GM18517 (cell line): ENCODE data around the gene CPLANE2.
"Not testable (repeated sequence)": the region's sequence is repeated elsewhere in the genome, so short reads cannot be mapped to it uniquely, and the experiment has no call there.

Experiments
- ATAC-seq: cut with Tn5 transposase; IDR thresholded peaks from one replicate; pipeline ENCODE4 v1.9.1; 2021; ENCODE audit warnings: mild to moderate bottlenecking, moderate library complexity; ENCODE audit not compliant: unreplicated experiment

CPLANE2 gene

GRCh38 chr1:16236511-16237342 is at the start of gene CPLANE2:
Gene CPLANE2, minus strand, starts transcription at chr1:16237183. Its CDS starts 441 bp downstream, at chr1:16236742.
- ATAC-seq = peak; percentile 76

GRCh38 chr1:16286122-16286521 is 49.1 kb upstream of the CPLANE2 start:
- no peak for ATAC-seq

- ATAC-seq = no peak
Measured at GRCh38 chr1:16281765-16282164, 44.8 kb upstream of the CPLANE2 start.

GRCh38 chr1:16279186-16279585 is 42.2 kb upstream of the CPLANE2 start:
- ATAC-seq = no peak

- no peak for ATAC-seq
Measured at GRCh38 chr1:16276302-16277030, 39.5 kb upstream of the CPLANE2 start.

GRCh38 chr1:16275591-16275990 is 38.6 kb upstream of the CPLANE2 start:
- no peak for ATAC-seq

- ATAC-seq = no peak
Measured at GRCh38 chr1:16267690-16268180, 30.8 kb upstream of the CPLANE2 start.

GRCh38 chr1:16266411-16267118 is 29.6 kb upstream of the CPLANE2 start:
- ATAC-seq = no peak

GRCh38 chr1:16262067-16262466 is 25.1 kb upstream of the CPLANE2 start:
- no peak for ATAC-seq

GRCh38 chr1:16260814-16261213 is 23.8 kb upstream of the CPLANE2 start:
- ATAC-seq = no peak

GRCh38 chr1:16258591-16259135 is 21.7 kb upstream of the CPLANE2 start:
- no peak for ATAC-seq

GRCh38 chr1:16257968-16258367 is 21.0 kb upstream of the CPLANE2 start:
- no peak for ATAC-seq

- not testable (repeated sequence) for ATAC-seq
Measured at GRCh38 chr1:16257556-16257955, 20.6 kb upstream of the CPLANE2 start.

- ATAC-seq = no peak
Measured at GRCh38 chr1:16256478-16256877, 19.5 kb upstream of the CPLANE2 start.

GRCh38 chr1:16254263-16254928 is 17.4 kb upstream of the CPLANE2 start:
- ATAC-seq = no peak

GRCh38 chr1:16253332-16253922 is 16.4 kb upstream of the CPLANE2 start:
- no peak for ATAC-seq

- ATAC-seq = no peak
Measured at GRCh38 chr1:16252912-16253311, 15.9 kb upstream of the CPLANE2 start.

GRCh38 chr1:16251381-16251780 is 14.4 kb upstream of the CPLANE2 start:
- no peak for ATAC-seq

GRCh38 chr1:16250524-16251251 is 13.7 kb upstream of the CPLANE2 start:
- no peak for ATAC-seq
